Measurements from ENCODE around the gene EBI3.
"Not testable (repeated sequence)": the region's sequence is repeated elsewhere in the genome, so short reads cannot be mapped to it uniquely, and the experiment has no call there.

EBI3 gene

GRCh38 chr19:4189641-4190040, 39.7 kb upstream of the EBI3 start:
- no peaks in the 10 kb centered on the region for H3K9me3 ChIP-seq
- TF ChIP-seq, protein P1, sequence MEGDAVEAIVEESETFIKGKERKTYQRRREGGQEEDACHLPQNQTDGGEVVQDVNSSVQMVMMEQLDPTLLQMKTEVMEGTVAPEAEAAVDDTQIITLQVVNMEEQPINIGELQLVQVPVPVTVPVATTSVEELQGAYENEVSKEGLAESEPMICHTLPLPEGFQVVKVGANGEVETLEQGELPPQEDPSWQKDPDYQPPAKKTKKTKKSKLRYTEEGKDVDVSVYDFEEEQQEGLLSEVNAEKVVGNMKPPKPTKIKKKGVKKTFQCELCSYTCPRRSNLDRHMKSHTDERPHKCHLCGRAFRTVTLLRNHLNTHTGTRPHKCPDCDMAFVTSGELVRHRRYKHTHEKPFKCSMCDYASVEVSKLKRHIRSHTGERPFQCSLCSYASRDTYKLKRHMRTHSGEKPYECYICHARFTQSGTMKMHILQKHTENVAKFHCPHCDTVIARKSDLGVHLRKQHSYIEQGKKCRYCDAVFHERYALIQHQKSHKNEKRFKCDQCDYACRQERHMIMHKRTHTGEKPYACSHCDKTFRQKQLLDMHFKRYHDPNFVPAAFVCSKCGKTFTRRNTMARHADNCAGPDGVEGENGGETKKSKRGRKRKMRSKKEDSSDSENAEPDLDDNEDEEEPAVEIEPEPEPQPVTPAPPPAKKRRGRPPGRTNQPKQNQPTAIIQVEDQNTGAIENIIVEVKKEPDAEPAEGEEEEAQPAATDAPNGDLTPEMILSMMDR (IDR thresholded peaks at IDR 0.05) = no peak
- H3K4me1 ChIP-seq = no peaks in the 10 kb centered on the region
- H3K27ac ChIP-seq = no peak overlapping the region
- DNase-seq = no peak
- intact Hi-C loops (cut with DNase I; ENCODE audit: low total_unique reads) = loop anchor here (10.0 kb wide), 1 partner anchor 205 kb away; the partner anchor contains the start of gene EEF2
- H3K27me3 ChIP-seq = peaks cover 0 to 56% of the 10 kb centered on the region in 2 donors
- no peak overlapping the region for H3K4me3 ChIP-seq
- H3K36me3 ChIP-seq = no peaks in the 10 kb centered on the region

- H3K4me3 ChIP-seq; H3K9me3 ChIP-seq; H3K36me3 ChIP-seq; intact Hi-C loops (cut with DNase I; ENCODE audit: low total_unique reads); H3K4me1 ChIP-seq; H3K27ac ChIP-seq; DNase-seq: not testable (repeated sequence)
- peaks cover 6 to 80% of the 10 kb centered on the region in 2 donors for H3K27me3 ChIP-seq
Measured at GRCh38 chr19:4192537-4192936, 36.8 kb upstream of the EBI3 start.

- Histone ChIP-seq H3K27ac (no peak overlapping the region), H3K4me1 (peaks cover 0 to 13% (median 9%) of the 10 kb centered on the region in 4 donors), H3K4me3 (no peak overlapping the region), H3K27me3 (peaks cover 6 to 92% of the 10 kb centered on the region in 2 donors), H3K9me3 (no peaks in the 10 kb centered on the region), H3K36me3 (no peaks in the 10 kb centered on the region)
- TF ChIP-seq, protein P1 (IDR thresholded peaks at IDR 0.05) = no peak
- intact Hi-C loops (cut with DNase I; ENCODE audit: low total_unique reads) = no loop called here
- DNase-seq = no peak
Measured at GRCh38 chr19:4194353-4194752, 35.0 kb upstream of the EBI3 start.

DNA sequence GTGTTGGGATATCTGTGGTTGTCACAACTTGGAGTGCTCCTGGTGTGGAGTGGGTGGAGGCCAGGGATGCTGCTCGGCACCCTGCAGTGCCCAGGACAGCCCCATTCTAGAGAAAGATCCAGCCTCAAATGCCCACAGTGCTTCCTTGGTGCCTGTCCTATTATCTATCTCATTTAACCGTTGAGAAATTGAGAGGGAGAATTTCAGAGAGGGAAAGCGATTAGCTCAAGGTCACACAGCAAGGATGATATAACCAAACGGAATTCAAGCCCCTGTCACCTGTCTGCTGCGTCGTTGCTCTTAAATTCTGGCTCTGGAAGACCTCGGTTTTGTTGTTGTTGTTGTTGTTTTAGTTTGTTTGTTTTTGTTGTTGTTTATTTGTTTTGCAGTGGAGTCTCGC, 33.3 kb upstream of the EBI3 start:
- H3K4me3 ChIP-seq = no peak overlapping the region

DNA sequence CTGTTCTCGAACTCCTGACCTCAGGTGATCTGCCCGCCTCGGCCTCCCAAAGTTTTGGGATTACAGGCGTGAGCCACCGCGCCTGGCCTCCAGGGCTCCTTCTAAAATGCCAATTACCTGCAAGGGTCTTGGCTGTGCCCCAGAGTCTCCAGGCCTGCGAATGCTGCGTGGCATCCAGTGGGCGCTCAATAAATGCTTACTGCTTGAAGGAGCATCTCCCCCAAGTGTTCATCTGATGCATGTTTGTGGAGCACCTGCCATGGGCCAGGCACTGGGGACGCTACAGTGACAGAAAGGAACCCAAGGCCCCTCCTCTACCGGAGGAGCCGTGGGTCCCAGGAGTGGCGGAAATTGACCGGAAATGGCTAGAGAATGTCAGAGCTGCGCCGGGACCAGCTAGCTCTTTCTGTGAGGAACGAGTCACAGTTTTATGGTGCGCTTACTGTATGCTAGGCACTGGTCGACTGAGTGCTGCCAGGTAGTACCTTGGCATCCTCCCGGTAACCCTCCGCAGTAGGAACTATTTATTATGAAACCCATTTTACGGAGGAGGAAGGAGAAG, 32.7 kb upstream of the EBI3 start:
- intact Hi-C loops (cut with DNase I; ENCODE audit: low total_unique reads) = no loop called here
- TF ChIP-seq, protein P1 (IDR thresholded peaks at IDR 0.05) = no peak
- Histone ChIP-seq H3K9me3 (no peaks in the 10 kb centered on the region), H3K36me3 (no peaks in the 10 kb centered on the region), H3K4me3 (no peak overlapping the region), H3K27ac (no peak overlapping the region), H3K27me3 (peaks cover 6 to 82% of the 10 kb centered on the region in 2 donors), H3K4me1 (peaks cover 0 to 13% (median 9%) of the 10 kb centered on the region in 4 donors)
- DNase-seq = no peak

More for the DNA sequence above, 33.3 kb upstream of the EBI3 start:
- intact Hi-C loops (cut with DNase I; ENCODE audit: low total_unique reads) = no loop called here
- Histone ChIP-seq H3K27ac (no peak overlapping the region), H3K9me3 (no peaks in the 10 kb centered on the region), H3K4me1 (peaks cover 0 to 13% (median 9%) of the 10 kb centered on the region in 4 donors), H3K27me3 (peaks cover 6 to 89% of the 10 kb centered on the region in 2 donors), H3K36me3 (no peaks in the 10 kb centered on the region)
- TF ChIP-seq, protein P1 (IDR thresholded peaks at IDR 0.05) = no peak
- DNase-seq = no peak

DNA sequence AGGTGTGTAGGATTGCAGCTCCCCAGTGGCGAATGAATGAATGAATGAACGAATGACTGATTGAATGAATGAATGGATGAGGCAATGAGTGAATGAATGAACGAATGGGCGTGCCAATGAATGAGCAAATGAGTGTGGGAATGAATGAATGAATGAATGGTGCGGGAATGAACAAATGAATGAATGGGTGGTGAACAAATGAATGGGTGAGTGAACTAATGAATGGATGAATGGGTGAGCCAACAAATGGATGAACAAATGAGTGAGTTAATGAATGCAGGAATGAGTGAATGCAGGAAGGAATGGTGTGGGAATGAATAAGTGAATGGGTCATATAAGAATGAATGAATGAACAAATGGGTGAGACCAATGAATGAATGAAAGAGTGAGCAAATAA, 32.1 kb upstream of the EBI3 start:
- Histone ChIP-seq H3K4me1 (peaks cover 0 to 13% (median 9%) of the 10 kb centered on the region in 4 donors), H3K27me3 (peaks cover 6 to 78% of the 10 kb centered on the region in 2 donors), H3K9me3 (no peaks in the 10 kb centered on the region), H3K4me3 (no peak overlapping the region), H3K27ac (no peak overlapping the region), H3K36me3 (no peaks in the 10 kb centered on the region)
- DNase-seq = no peak
- intact Hi-C loops (cut with DNase I; ENCODE audit: low total_unique reads) = no loop called here
- TF ChIP-seq, protein P1 (IDR thresholded peaks at IDR 0.05) = no peak
